Esophagus squamous epithelium (tissue), 5 donors: ENCODE measurements around the gene COA5. TPM values are rescaled to one million over a fixed set of nuclear protein-coding genes. Genes with fewer than 3 reads are reported as not detected.
A peak's percentile ranks its signal among the peaks of the same experiment; 100 is the strongest.

ENCODE experiments used
- DNase-seq: peaks from one replicate; lab custom pipeline; 2025; lab: John Stamatoyannopoulos, UW
- H3K27ac ChIP-seq, 4 donors: fragments of 200-600 bp; sonication (generic); one replicate each; pipeline ENCODE4 v1.5.1; 2016 to 2019; ENCODE audit warnings: mild to moderate bottlenecking in 1 of 4
- H3K27me3 ChIP-seq, 4 donors: fragments of 200-600 bp; sonication (generic); 1 replicate in 3 of 4; 2 replicates in 1 of 4; pipeline versions ENCODE4 v1.5.1 to v1.6.0; 2017 to 2021; ENCODE audit warnings: antibody characterized with exemption in 1 of 4
- H3K36me3 ChIP-seq, 3 donors: fragments of 200-600 bp; sonication (generic); one replicate each; pipeline ENCODE4 v1.5.1; 2016 to 2019
- H3K4me1 ChIP-seq, 3 donors: fragments of 200-600 bp; sonication (generic); one replicate each; pipeline ENCODE4 v1.5.1; 2017 to 2019
- H3K4me3 ChIP-seq, 4 donors: fragments of 200-600 bp; sonication (generic); 1 replicate in 3 of 4; 2 replicates in 1 of 4; pipeline ENCODE4 v1.5.1; 2016 to 2019; ENCODE audit warnings: mild to moderate bottlenecking in 2 of 4, moderate library complexity in 1 of 4
- H3K9me3 ChIP-seq, 3 donors: fragments of 200-600 bp; sonication (generic); one replicate each; pipeline ENCODE4 v1.5.1; 2016 to 2019
- CTCF ChIP-seq, 6 experiments: fragments of 450-650 bp in 4 of 6; fragments of 200-600 bp in 2 of 6; sonication (generic) in 2 of 6; IDR thresholded peaks; one replicate each; pipeline ENCODE4 v1.5.1; 2016 to 2019; ENCODE audit warnings: antibody characterized with exemption in 6 of 6, mild to moderate bottlenecking in 4 of 6, moderate library complexity in 4 of 6
- POLR2A ChIP-seq, 4 donors: fragments of 450-650 bp; IDR thresholded peaks; one replicate each; pipeline ENCODE4 v1.6.1; 2017; ENCODE audit warnings: antibody characterized with exemption in 4 of 4, mild to moderate bottlenecking in 4 of 4, moderate library complexity in 3 of 4
- WGBS, 2 donors: methylation state at CpG; one replicate each; pipeline ENCODE4 v1.1.5; 2018; 5-methylcytosine and 5-hydroxymethylcytosine counted together
- intact Hi-C: fragments of 100-400 bp; cut with DNase I; formaldehyde crosslinking; loops from one replicate; pipeline ENCODE4 v1.15.0; 2022
- total RNA-seq, 4 donors: library from RNA; depleted of rRNA; stranded (reverse); fragments of >200 nt; gene quantifications; one replicate each; pipeline ENCODE4 v1.1.0, GENCODE V29; 2016
- donor health status: DM: yes; HTN: yes; CAD: no.

The COA5 gene
- total RNA-seq, 4 donors from 2014 or later = 15.5 to 37.8 (median 19.4) TPM

GRCh38 chr2:98578231-98578630 is 30.1 kb downstream of the COA5 start:
- Histone ChIP-seq H3K9me3 (no peaks in the 10 kb centered on the region), H3K27me3 (no peaks in the 10 kb centered on the region), H3K4me1 (no peaks in the 10 kb centered on the region), H3K36me3 (peaks cover 0 to 95% (median 3%) of the 10 kb centered on the region in 3 donors), H3K4me3 (no peak overlapping the region), H3K27ac (no peak overlapping the region)
- intact Hi-C loops = no loop called here
- WGBS, 2 donors = 85 to 98% methylated on average over 7 of the region's 9 CpGs
- TF ChIP-seq POLR2A (IDR thresholded peaks at IDR 0.05) = no peak
- no peak for TF ChIP-seq CTCF (IDR thresholded peaks at IDR 0.05)
- DNase-seq = no peak

- WGBS, 2 donors = 75 to 81% methylated on average over 8 to 9 of the region's 10 CpGs
- peaks cover 0 to 95% (median 3%) of the 10 kb centered on the region in 3 donors for H3K36me3 ChIP-seq
- no peak for DNase-seq
These were observed 31.0 kb downstream of the COA5 start for GRCh38 chr2:98577313-98577712.

GRCh38 chr2:98576666-98577312 is 31.5 kb downstream of the COA5 start:
- TF ChIP-seq POLR2A (IDR thresholded peaks at IDR 0.05) (no peak), CTCF (IDR thresholded peaks at IDR 0.05) (no peak)
- DNase-seq = no peak
- Histone ChIP-seq H3K4me3 (no peak overlapping the region), H3K36me3 (peaks cover 0 to 94% (median 3%) of the 10 kb centered on the region in 3 donors), H3K27ac (no peak overlapping the region), H3K4me1 (no peaks in the 10 kb centered on the region), H3K27me3 (no peaks in the 10 kb centered on the region), H3K9me3 (no peaks in the 10 kb centered on the region)
- intact Hi-C loops = no loop called here
- 92 to 95% methylated on average over 3 to 11 of the region's 22 CpGs for WGBS, 2 donors

More at GRCh38 chr2:98577313-98577712, 31.0 kb downstream of the COA5 start:
- H3K9me3 ChIP-seq = no peaks in the 10 kb centered on the region
- no peaks in the 10 kb centered on the region for H3K27me3 ChIP-seq
- no peaks in the 10 kb centered on the region for H3K4me1 ChIP-seq
- intact Hi-C loops = no loop called here
- H3K27ac ChIP-seq = no peak overlapping the region
- no peak overlapping the region for H3K4me3 ChIP-seq
- TF ChIP-seq CTCF (IDR thresholded peaks at IDR 0.05) (peak in 1 of 6 experiments; percentile 18), POLR2A (IDR thresholded peaks at IDR 0.05) (no peak)

- H3K27ac ChIP-seq = no peak overlapping the region
- 96 to 97% methylated on average over 5 of the region's 13 CpGs for WGBS, 2 donors
- intact Hi-C loops = no loop called here
- peaks cover 0 to 86% (median 6%) of the 10 kb centered on the region in 3 donors for H3K36me3 ChIP-seq
- no peak for TF ChIP-seq POLR2A (IDR thresholded peaks at IDR 0.05)
- TF ChIP-seq CTCF (IDR thresholded peaks at IDR 0.05) = no peak
- no peak for DNase-seq
- peaks cover 0 to 7% (median 3%) of the 10 kb centered on the region in 3 donors for H3K4me1 ChIP-seq
- no peaks in the 10 kb centered on the region for H3K9me3 ChIP-seq
- H3K27me3 ChIP-seq = no peaks in the 10 kb centered on the region
- no peak overlapping the region for H3K4me3 ChIP-seq
These were observed 34.9 kb downstream of the COA5 start for GRCh38 chr2:98573426-98573825.

DNA sequence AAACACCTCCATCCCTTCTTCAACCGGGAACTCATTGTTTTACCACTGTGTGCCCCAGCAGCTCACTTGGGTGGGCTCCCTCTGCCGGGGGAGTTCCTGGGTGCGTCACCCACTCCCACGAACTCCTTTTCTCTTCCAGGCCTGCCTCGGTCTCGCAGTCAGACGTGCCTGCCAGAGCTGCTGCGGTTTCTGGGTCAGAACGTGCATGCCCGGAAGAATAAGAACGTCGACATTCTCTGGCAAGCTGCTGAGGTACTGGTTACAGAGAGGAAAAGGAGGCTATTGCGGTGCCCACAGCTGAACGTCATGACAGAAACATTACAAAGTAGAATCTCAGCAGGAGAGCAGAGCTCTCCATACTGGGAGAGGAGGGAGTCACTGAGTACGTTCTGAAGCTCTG is 35.6 kb downstream of the COA5 start:
- DNase-seq = no peak
- H3K4me3 ChIP-seq = no peak overlapping the region
- H3K9me3 ChIP-seq = no peaks in the 10 kb centered on the region
- peaks cover 0 to 12% (median 3%) of the 10 kb centered on the region in 3 donors for H3K4me1 ChIP-seq
- intact Hi-C loops = no loop called here
- 87% methylated on average over 12 to 14 of the region's 15 CpGs for WGBS, 2 donors
- H3K27ac ChIP-seq = no peak overlapping the region
- no peak for TF ChIP-seq POLR2A (IDR thresholded peaks at IDR 0.05)
- TF ChIP-seq CTCF (IDR thresholded peaks at IDR 0.05) = no peak
- H3K36me3 ChIP-seq = peaks cover 4 to 86% (median 5%) of the 10 kb centered on the region in 3 donors
- no peaks in the 10 kb centered on the region for H3K27me3 ChIP-seq
